K562 (cell line): ENCODE results near the gene SPATA13. TPM values are rescaled to one million over a fixed set of nuclear protein-coding genes. Genes with fewer than 3 reads are reported as not detected.
"Not testable (repeated sequence)": the region's sequence is repeated elsewhere in the genome, so short reads cannot be mapped to it uniquely, and the experiment has no call there.

ENCODE experiments used
- ATAC-seq: fragments of 200-7000 bp; cut with Tn5 transposase; 3 replicates; pipeline ENCODE4 v1.9.1; 2020; ENCODE audit warnings: moderate library complexity
- BruUV-seq: library from RNA; stranded (reverse); fragments of 400-500 nt; replicated peaks from 2 replicates; lab custom pipeline; 2021; lab: Mats Ljungman, UMichigan
- CTCF ChIA-PET: fragments of 300-600 bp; formaldehyde crosslinking; extraction: SDS; loops from one replicate; lab custom pipeline; 2021; ENCODE audit warnings: low intra/inter-chr PET ratio; lab: Yijun Ruan, JAX
- POLR2A ChIA-PET: fragments of 300-600, 350-650 bp; sonication (Branson Sonifier 250); formaldehyde crosslinking; extraction: SDS; loops from one replicate; lab custom pipeline; 2021; ENCODE audit warnings: antibody characterized with exemption, inconsistent platforms; lab: Yijun Ruan, JAX
- DNase-seq, 4 experiments: peaks; one replicate each; pipeline versions ENCODE4 v3.0.0 to v3.0.0-alpha.2; 2011 to 2018; ENCODE audit warnings: low spot score in 3 of 4, mixed read lengths in 3 of 4; ENCODE audit errors: extremely low read depth in 1 of 4
- FAIRE-seq: peaks from 2 replicates; lab custom pipeline; 2011; peaks lifted over from hg19 to GRCh38; lab: Jason Lieb, UNC
- H2AFZ ChIP-seq: 2 replicates; pipeline ENCODE4 v1.6.0; 2011; ENCODE audit warnings: low read depth, low read length, control low read depth, inconsistent platforms
- H3K27ac ChIP-seq: fragments of 200-600 bp; 3 replicates; pipeline ENCODE4 v1.8.0; 2011; ENCODE audit warnings: low read depth, mild to moderate bottlenecking, control low read depth, inconsistent platforms, low read length, moderate library complexity, mixed read lengths; ENCODE audit errors: extremely low read depth
- H3K27me3 ChIP-seq, 2 experiments: fragments of 300-600 bp in 1 of 2; 2 replicates in 1 of 2; 3 replicates in 1 of 2; pipeline versions ENCODE4 v1.6.0 to v1.8.0; 2011; ENCODE audit warnings: inconsistent platforms in 2 of 2, low read length in 2 of 2, mild to moderate bottlenecking in 1 of 2, mixed read lengths in 1 of 2, moderate library complexity in 1 of 2; ENCODE audit not compliant: control insufficient read depth in 2 of 2, insufficient read depth in 2 of 2
- H3K36me3 ChIP-seq: fragments of 300-600 bp; 3 replicates; pipeline ENCODE4 v1.8.0; 2011; ENCODE audit warnings: mild to moderate bottlenecking, low read length, inconsistent platforms; ENCODE audit not compliant: control insufficient read depth, insufficient read depth
- H3K4me1 ChIP-seq, 2 experiments: fragments of 200-600 bp in 1 of 2; replicated peaks in 1 of 2; 2 replicates in 1 of 2; 3 replicates in 1 of 2; pipeline versions ENCODE4 v1.5.1 to v1.8.0; 2011; ENCODE audit warnings: inconsistent platforms in 2 of 2, low read length in 2 of 2, mild to moderate bottlenecking in 1 of 2, mixed read lengths in 1 of 2, moderate library complexity in 1 of 2; ENCODE audit not compliant: control insufficient read depth in 2 of 2, insufficient read depth in 2 of 2
- H3K4me2 ChIP-seq: 2 replicates; pipeline ENCODE4 v1.6.1; 2011; ENCODE audit warnings: low read length, control low read depth, inconsistent platforms, mixed read lengths; ENCODE audit not compliant: insufficient read depth
- H3K4me3 ChIP-seq: fragments of 200-600 bp; sonication (generic), shearing (Covaris generic); 2 replicates; pipeline ENCODE4 v1.5.1; 2016; ENCODE audit warnings: control low read depth, inconsistent platforms
- H3K79me2 ChIP-seq: fragments of 200-600 bp; 3 replicates; pipeline ENCODE4 v1.8.0; 2011; ENCODE audit warnings: low read length, inconsistent platforms; ENCODE audit not compliant: control insufficient read depth, insufficient read depth
- H3K9ac ChIP-seq, 2 experiments: 2 replicates each; pipeline versions ENCODE4 v1.6.0 to v1.6.1; 2011; ENCODE audit warnings: low read depth in 2 of 2, low read length in 2 of 2, control low read depth in 1 of 2, inconsistent platforms in 1 of 2, mild to moderate bottlenecking in 1 of 2, mixed read lengths in 1 of 2; ENCODE audit not compliant: insufficient read depth in 1 of 2
- H3K9me1 ChIP-seq: one replicate; pipeline ENCODE4 v1.6.0; 2011; ENCODE audit warnings: inconsistent platforms, mild to moderate bottlenecking, low read length, moderate library complexity; ENCODE audit not compliant: control insufficient read depth, insufficient read depth
- H3K9me3 ChIP-seq: replicated peaks from 2 replicates; pipeline ENCODE4 v1.5.1; 2011; ENCODE audit warnings: low read depth, low read length, inconsistent platforms; ENCODE audit not compliant: control insufficient read depth, insufficient read depth
- H4K20me1 ChIP-seq: replicated peaks from 2 replicates; pipeline ENCODE4 v1.6.1; 2011; ENCODE audit warnings: low read length, inconsistent platforms, mixed read lengths; ENCODE audit not compliant: control insufficient read depth, insufficient read depth
- CCNT2 ChIP-seq: IDR thresholded peaks from 2 replicates; pipeline ENCODE4 v1.6.1; 2011; ENCODE audit warnings: borderline replicate concordance, low read depth, mild to moderate bottlenecking, moderate library complexity, mixed read lengths, low read length; ENCODE audit not compliant: insufficient read length; ENCODE audit errors: extremely low read depth
- EP300 ChIP-seq: IDR thresholded peaks from 2 replicates; pipeline ENCODE4 v1.6.1; 2012; ENCODE audit warnings: low read length, improper control_type of control experiment
- GMEB1 ChIP-seq: fragments of 250-450 bp; sonication (Bioruptor Pico); IDR thresholded peaks from 2 replicates; pipeline ENCODE4 v1.4.0; 2020; ENCODE audit warnings: mild to moderate bottlenecking
- MLX ChIP-seq, 2 experiments: fragments of 450-650 bp in 1 of 2; sonication (generic) in 1 of 2; formaldehyde crosslinking; conservative IDR thresholded peaks; 2 replicates each; pipeline versions ENCODE4 v1.4.0 to v1.8.1; 2020 to 2022; ENCODE audit warnings: mild to moderate bottlenecking in 1 of 2, missing genetic modification reagents in 1 of 2
- PRDM10 ChIP-seq: fragments of 450-650 bp; IDR thresholded peaks from 2 replicates; pipeline ENCODE4 v1.6.1; 2018; ENCODE audit not compliant: partially characterized antibody
- SRSF1 ChIP-seq: fragments of 200-400 bp; formaldehyde crosslinking; IDR thresholded peaks from 2 replicates; pipeline ENCODE4 v1.6.1; 2017; ENCODE audit warnings: mild to moderate bottlenecking, low read depth, low read length, moderate library complexity
- XRCC4 ChIP-seq: IDR thresholded peaks from one replicate; pipeline ENCODE4 v1.6.1; 2011; ENCODE audit not compliant: insufficient read depth, insufficient read length; ENCODE audit errors: extremely low read depth
- ZNF324 ChIP-seq: fragments of 250-450 bp; sonication (Bioruptor Pico); IDR thresholded peaks from 2 replicates; pipeline ENCODE4 v1.4.0; 2020; ENCODE audit warnings: mild to moderate bottlenecking
- ZNF695 ChIP-seq: fragments of 450-650 bp; formaldehyde crosslinking; IDR thresholded peaks from 2 replicates; pipeline ENCODE4 v1.4.0; 2020; ENCODE audit warnings: mild to moderate bottlenecking, moderate library complexity
- WGBS: fragments of 100-300 bp; shearing (Covaris generic); methylation state at CpG from one replicate; pipeline ENCODE4 v1.1.6; 2016; ENCODE audit warnings: low coverage, mixed read lengths; ENCODE audit not compliant: insufficient coverage; ENCODE audit errors: missing lambda C conversion rate; 5-methylcytosine and 5-hydroxymethylcytosine counted together
- in situ Hi-C: fragments of 300-500 bp; cut with MboI; formaldehyde crosslinking; loops from 4 replicates; pipeline ENCODE4 v1.15.0; 2018; ENCODE audit warnings: inconsistent platforms, mixed read lengths
- intact Hi-C: fragments of 100-400 bp; cut with micrococcal nuclease; formaldehyde crosslinking; loops from 2 replicates; pipeline ENCODE4 v1.14.2; 2022
- polyA plus RNA-seq, 8 experiments: library from polyadenylated mRNA; depleted of rRNA in 4 of 8; stranded (reverse) in 5 of 8; unstranded in 3 of 8; fragments of >200 nt; fragmentation: Nextera tagmentation in 2 of 8; fragmentation: Illumina TruSeq in 1 of 8; extraction: Ambion mirVana in 2 of 8; extraction: Trizol in 1 of 8; gene quantifications; 2 replicates each; pipeline versions ENCODE4 v1.2.1 to v1.2.3, GENCODE V29; 2011 to 2014; ENCODE audit warnings: inconsistent platforms in 1 of 8, missing spikeins in 1 of 8
- total RNA-seq, 7 experiments: library from RNA; depleted of rRNA in 6 of 7; stranded (reverse); fragments of >200 nt in 6 of 7; fragmentation: Illumina TruSeq in 2 of 7; extraction: Trizol in 2 of 7; gene quantifications; 2 replicates each; pipeline versions ENCODE4 v1.2.1 to v1.2.3, GENCODE V29; 2011 to 2021; ENCODE audit warnings: low replicate concordance in 1 of 7

Gene SPATA13
- total and polyA plus RNA-seq, 9 of the 15 experiments (the other 6 are each of a cell fraction or from before 2014, with no cell fraction given): 0.08 to 0.99 (median 0.21) TPM; not detected in 2

DNA sequence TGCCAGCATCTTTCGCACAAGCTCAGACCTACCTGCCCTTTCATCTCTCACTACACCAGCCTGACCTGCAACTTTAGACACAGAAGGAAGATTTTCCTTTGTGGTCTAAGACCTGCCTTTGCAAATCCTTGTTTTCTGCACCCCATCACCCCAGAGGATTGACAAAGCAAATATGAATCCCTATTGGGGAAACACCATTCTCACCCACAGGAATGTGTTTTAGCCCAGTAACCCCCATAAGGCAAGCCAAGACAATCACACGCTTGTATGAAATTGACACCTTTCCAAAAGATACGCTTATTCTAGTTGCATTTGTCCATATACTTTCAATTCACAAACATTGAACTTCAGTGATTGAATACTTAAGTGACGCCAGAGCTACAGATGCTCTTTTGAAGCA lies 55.7 kb downstream of the SPATA13 start:
- no peaks in the 10 kb centered on the region for H4K20me1 ChIP-seq
- no peak for FAIRE-seq
- no peaks in the 10 kb centered on the region for H3K79me2 ChIP-seq
- no peak for DNase-seq
- H3K4me2 ChIP-seq: no peak overlapping the region
- H3K27ac ChIP-seq: no peak overlapping the region
- no TSS peak for BruUV-seq
- no peaks in the 10 kb centered on the region for H3K36me3 ChIP-seq
- H2AFZ ChIP-seq: no peak overlapping the region
- intact Hi-C loops: no loop called here
- 0% methylated on average over 4 of the region's 4 CpGs for WGBS
- CTCF ChIA-PET: no interaction called here
- no peaks in the 10 kb centered on the region for H3K9me3 ChIP-seq
- H3K4me1 ChIP-seq: no peaks in the 10 kb centered on the region
- no peak for TF ChIP-seq ZNF695
- TF ChIP-seq SRSF1: no peak
- no peak for TF ChIP-seq GMEB1
- no peak for TF ChIP-seq MLX (CRISPR knock-in tag; conservative IDR thresholded peaks at IDR 0.05)
- TF ChIP-seq ZNF324 (CRISPR knock-in tag): no peak
- TF ChIP-seq XRCC4: no peak
- no peak for TF ChIP-seq PRDM10
- no peak for TF ChIP-seq CCNT2
- TF ChIP-seq EP300: no peak
- no peak overlapping the region for H3K9ac ChIP-seq
- no peak overlapping the region for H3K4me3 ChIP-seq
- H3K9me1 ChIP-seq: no peaks in the 10 kb centered on the region
- POLR2A ChIA-PET: no interaction called here
- in situ Hi-C loops: loop anchor here (25.0 kb wide), 1 partner anchor 304 kb away; no protein-coding TSS in a partner anchor
- H3K27me3 ChIP-seq: no peaks in the 10 kb centered on the region
- ATAC-seq: no peak

DNA sequence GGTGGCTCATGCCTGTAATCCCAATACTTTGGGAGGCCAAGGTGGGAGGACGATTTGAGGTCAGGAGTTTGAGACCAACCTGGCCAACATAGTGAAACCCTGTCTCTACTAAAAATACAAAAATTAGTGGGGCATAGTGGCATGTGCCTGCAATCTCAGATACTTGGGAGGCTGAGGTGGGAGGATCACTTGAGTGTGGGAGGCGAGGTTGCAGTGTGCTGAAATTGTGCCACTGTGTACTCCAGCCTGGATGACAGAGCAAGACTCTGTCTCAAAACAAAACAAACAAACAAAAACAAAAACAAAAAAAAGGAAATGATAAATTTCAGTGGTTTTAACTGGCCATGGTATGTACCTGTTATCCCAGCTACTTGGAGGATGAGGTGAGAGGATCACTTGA lies 56.3 kb downstream of the SPATA13 start:
- H3K4me3 ChIP-seq, H3K79me2 ChIP-seq, H3K4me1 ChIP-seq, BruUV-seq, intact Hi-C loops, CTCF ChIA-PET, H2AFZ ChIP-seq, H3K27ac ChIP-seq, H3K9ac ChIP-seq, H3K9me1 ChIP-seq, H3K4me2 ChIP-seq, ATAC-seq, H3K9me3 ChIP-seq, POLR2A ChIA-PET, FAIRE-seq, H3K36me3 ChIP-seq, H3K27me3 ChIP-seq, DNase-seq, H4K20me1 ChIP-seq: not testable (repeated sequence)
- 0% methylated on average over 2 of the region's 2 CpGs for WGBS
- in situ Hi-C loops: loop anchor here (25.0 kb wide), 1 partner anchor 304 kb away; no protein-coding TSS in a partner anchor
